B cell (primary cell): ENCODE results near the gene KRTAP10-3.

ENCODE experiments used
- CTCF ChIP-seq: fragments of 200-600 bp; IDR thresholded peaks from one replicate; pipeline ENCODE4 v1.8.0; 2022; ENCODE audit warnings: antibody characterized with exemption, mild to moderate bottlenecking
- EZH2 ChIP-seq: IDR thresholded peaks from 2 replicates; pipeline ENCODE4 v1.6.1; 2012; ENCODE audit warnings: borderline replicate concordance, low read depth, mild to moderate bottlenecking, moderate library complexity, low read length; ENCODE audit not compliant: insufficient read depth, poor library complexity, severe bottlenecking

- no peak for TF ChIP-seq CTCF
- TF ChIP-seq EZH2, result no peak
These were observed 24.5 kb downstream of the KRTAP10-3 start for GRCh38 chr21:44533891-44534627.
